Tongue (tissue), 2 donors: Measurements from ENCODE around the gene ATP2A3. TPM values are rescaled to one million over a fixed set of nuclear protein-coding genes. Genes with fewer than 3 reads are reported as not detected.
A peak's percentile ranks its signal among the peaks of the same experiment; 100 is the strongest.

Source experiments
- DNase-seq: peaks from one replicate; pipeline ENCODE4 v3.0.0-alpha.2; 2015
- total RNA-seq: library from RNA; depleted of rRNA; stranded (reverse); fragments of >200 nt; gene quantifications from one replicate; pipeline ENCODE4 v1.2.3, GENCODE V29; 2014

The ATP2A3 gene
- total RNA-seq, 1 donor from 2014 or later = 16.8 TPM

- DNase-seq = no peak
These were observed 37.2 kb downstream of the ATP2A3 start for GRCh38 chr17:3926860-3927627.

- DNase-seq = no peak
These were observed 38.4 kb downstream of the ATP2A3 start for GRCh38 chr17:3925684-3926485.

GRCh38 chr17:3924512-3925350, 39.5 kb downstream of the ATP2A3 start:
- DNase-seq = no peak

- no peak for DNase-seq
These were observed 40.6 kb downstream of the ATP2A3 start for GRCh38 chr17:3923466-3924190.

GRCh38 chr17:3922765-3923164, 41.5 kb downstream of the ATP2A3 start:
- DNase-seq = no peak

- no peak for DNase-seq
These were observed 42.5 kb downstream of the ATP2A3 start for GRCh38 chr17:3921502-3922319.

- DNase-seq = no peak
These were observed 43.2 kb downstream of the ATP2A3 start for GRCh38 chr17:3921006-3921405.

GRCh38 chr17:3919123-3919624, 45.1 kb downstream of the ATP2A3 start:
- no peak for DNase-seq

GRCh38 chr17:3918372-3919122, 45.7 kb downstream of the ATP2A3 start:
- DNase-seq = no peak

GRCh38 chr17:3917391-3917931, 46.8 kb downstream of the ATP2A3 start:
- DNase-seq = peak; percentile 58

GRCh38 chr17:3916825-3917224, 47.4 kb downstream of the ATP2A3 start:
- DNase-seq = no peak

- DNase-seq = no peak
These were observed 48.1 kb downstream of the ATP2A3 start, which contains the start of gene P2RX1 for GRCh38 chr17:3915995-3916696. Gene P2RX1, minus strand, starts transcription at chr17:3916465. Its CDS starts 240 bp downstream, at chr17:3916225.

GRCh38 chr17:3915581-3915994, 48.6 kb downstream of the ATP2A3 start:
- no peak for DNase-seq

- no peak for DNase-seq
These were observed 49.9 kb downstream of the ATP2A3 start for GRCh38 chr17:3914312-3914670.

GRCh38 chr17:3913531-3914311, 50.5 kb downstream of the ATP2A3 start:
- peak; percentile 83 for DNase-seq

- DNase-seq = no peak
These were observed 51.4 kb downstream of the ATP2A3 start for GRCh38 chr17:3912827-3913226.

GRCh38 chr17:3911271-3912053, 52.8 kb downstream of the ATP2A3 start:
- peak; percentile 92 for DNase-seq
